Neural cell (in vitro differentiated cells): ENCODE data around the gene AK3.

Experiments
- EZH2 ChIP-seq: fragments of 200-600, 300-800 bp; shearing (Covaris generic), sonication (generic); IDR thresholded peaks from 2 replicates; pipeline ENCODE4 v1.6.1; 2014; ENCODE audit warnings: antibody characterized with exemption, low read length, borderline replicate concordance, mild to moderate bottlenecking; ENCODE audit not compliant: insufficient read depth, poor library complexity, severe bottlenecking
- POLR2AphosphoS5 ChIP-seq: IDR thresholded peaks from 2 replicates; pipeline ENCODE4 v1.6.1; 2012
- TF ChIP-seq, protein P1 (sequence below): fragments of 450-650 bp; IDR thresholded peaks from 2 replicates; pipeline ENCODE4 v1.5.1; 2014; ENCODE audit warnings: antibody characterized with exemption, mild to moderate bottlenecking, moderate library complexity; ENCODE audit not compliant: poor library complexity, severe bottlenecking

DNA sequence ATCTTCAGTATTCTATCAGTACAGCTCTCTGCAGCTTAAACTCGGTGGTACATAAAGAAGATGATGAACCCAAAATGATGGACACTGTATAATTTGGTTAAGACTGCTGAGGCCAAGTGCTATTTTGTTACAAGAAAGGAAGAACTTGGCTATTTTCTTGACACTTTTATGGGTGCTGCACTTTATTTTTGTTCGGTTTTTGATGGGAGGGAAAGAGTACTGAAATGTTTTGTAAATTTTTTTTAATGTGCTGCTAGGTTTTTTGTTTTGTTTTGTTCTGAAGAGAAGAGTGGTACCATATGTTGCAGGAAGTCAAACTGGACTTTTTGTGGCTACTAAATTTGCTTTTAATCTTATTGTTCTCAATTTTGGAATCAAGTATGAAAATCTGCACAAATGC is 35.0 kb downstream of the AK3 start:
- TF ChIP-seq, protein P1, sequence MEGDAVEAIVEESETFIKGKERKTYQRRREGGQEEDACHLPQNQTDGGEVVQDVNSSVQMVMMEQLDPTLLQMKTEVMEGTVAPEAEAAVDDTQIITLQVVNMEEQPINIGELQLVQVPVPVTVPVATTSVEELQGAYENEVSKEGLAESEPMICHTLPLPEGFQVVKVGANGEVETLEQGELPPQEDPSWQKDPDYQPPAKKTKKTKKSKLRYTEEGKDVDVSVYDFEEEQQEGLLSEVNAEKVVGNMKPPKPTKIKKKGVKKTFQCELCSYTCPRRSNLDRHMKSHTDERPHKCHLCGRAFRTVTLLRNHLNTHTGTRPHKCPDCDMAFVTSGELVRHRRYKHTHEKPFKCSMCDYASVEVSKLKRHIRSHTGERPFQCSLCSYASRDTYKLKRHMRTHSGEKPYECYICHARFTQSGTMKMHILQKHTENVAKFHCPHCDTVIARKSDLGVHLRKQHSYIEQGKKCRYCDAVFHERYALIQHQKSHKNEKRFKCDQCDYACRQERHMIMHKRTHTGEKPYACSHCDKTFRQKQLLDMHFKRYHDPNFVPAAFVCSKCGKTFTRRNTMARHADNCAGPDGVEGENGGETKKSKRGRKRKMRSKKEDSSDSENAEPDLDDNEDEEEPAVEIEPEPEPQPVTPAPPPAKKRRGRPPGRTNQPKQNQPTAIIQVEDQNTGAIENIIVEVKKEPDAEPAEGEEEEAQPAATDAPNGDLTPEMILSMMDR: no peak
- TF ChIP-seq EZH2: no peak
- no peak for TF ChIP-seq POLR2AphosphoS5
